Measurements from ENCODE around the gene WNT9B. TPM values are rescaled to one million over a fixed set of nuclear protein-coding genes. Genes with fewer than 3 reads are reported as not detected.

WNT9B gene
- total RNA-seq, 1 donor from 2014 or later: not detected

DNA sequence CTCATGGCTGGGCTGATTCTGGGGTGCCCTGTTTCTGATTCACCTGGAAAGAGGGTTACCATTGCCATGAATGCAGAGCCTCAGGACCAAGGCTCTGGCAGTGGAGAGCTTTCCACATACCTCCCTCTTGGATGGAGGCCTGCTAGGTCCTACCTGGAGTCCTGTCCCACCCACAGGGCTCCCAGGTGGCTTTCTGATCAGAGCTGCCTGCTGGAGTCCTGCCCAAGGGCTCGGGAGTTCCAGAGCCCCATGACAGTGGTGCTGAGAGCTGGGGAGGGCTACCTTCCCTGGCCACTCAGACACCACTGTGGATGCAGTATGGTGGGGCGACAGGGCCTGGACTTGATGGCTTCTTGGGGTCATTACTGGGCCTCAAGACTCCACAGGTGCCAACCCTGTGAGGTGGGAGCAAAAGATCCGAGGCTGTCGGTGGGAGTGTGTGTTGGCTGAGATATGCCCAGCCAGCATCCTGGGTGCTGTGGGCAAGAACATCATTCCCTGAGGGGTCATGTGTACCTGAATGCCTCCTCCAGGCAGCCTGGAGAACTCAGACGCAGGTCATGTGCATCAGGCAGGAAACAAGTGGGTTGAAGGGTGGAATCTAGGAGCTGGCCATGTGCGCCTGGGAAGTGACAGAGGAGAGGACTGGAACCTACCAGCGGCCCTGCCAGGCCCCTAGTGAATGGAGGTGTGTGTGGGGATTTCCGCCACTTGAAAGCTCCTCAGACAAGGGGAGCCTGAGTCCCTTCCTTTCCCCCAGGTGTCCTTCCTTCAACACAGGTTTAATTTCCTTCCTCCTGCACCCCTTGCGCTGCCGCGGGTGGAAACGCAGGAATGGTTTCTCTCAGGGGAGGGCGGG lies 30.6 kb upstream of the WNT9B start:
- Histone ChIP-seq H3K4me1 (peaks cover 33% of the 10 kb centered on the region), H3K36me3 (no peaks in the 10 kb centered on the region), H3K79me2 (ENCODE audit: low read depth) (no peaks in the 10 kb centered on the region), H3K4me3 (no peak overlapping the region), H2AFZ (replicated peaks) (no peak overlapping the region), H3K27ac (no peak overlapping the region), H3K9me3 (ENCODE audit: low read depth) (no peaks in the 10 kb centered on the region), H3K27me3 (peaks cover 100% of the 10 kb centered on the region), H3K9ac (no peak overlapping the region), H4K20me1 (ENCODE audit: low read depth) (peaks cover 58% of the 10 kb centered on the region), H3K4me2 (peak overlapping the region; percentile 86), H3F3A (ENCODE audit: low read depth) (peaks cover 19% of the 10 kb centered on the region)
- Mint-ChIP-seq H3K27ac (peak overlapping the region; percentile 91), H3K27me3 (ENCODE audit: insufficient read depth, low read depth) (peaks cover 53% of the 10 kb centered on the region), H3K9me3 (no peaks in the 10 kb centered on the region), H3K36me3 (peaks cover 13% of the 10 kb centered on the region), H3K4me1 (peaks cover 46% of the 10 kb centered on the region), H3K4me3 (peak overlapping the region; percentile 86)
- DNase-seq (ENCODE audit: low spot score): no peak
- TF ChIP-seq, protein P1, sequence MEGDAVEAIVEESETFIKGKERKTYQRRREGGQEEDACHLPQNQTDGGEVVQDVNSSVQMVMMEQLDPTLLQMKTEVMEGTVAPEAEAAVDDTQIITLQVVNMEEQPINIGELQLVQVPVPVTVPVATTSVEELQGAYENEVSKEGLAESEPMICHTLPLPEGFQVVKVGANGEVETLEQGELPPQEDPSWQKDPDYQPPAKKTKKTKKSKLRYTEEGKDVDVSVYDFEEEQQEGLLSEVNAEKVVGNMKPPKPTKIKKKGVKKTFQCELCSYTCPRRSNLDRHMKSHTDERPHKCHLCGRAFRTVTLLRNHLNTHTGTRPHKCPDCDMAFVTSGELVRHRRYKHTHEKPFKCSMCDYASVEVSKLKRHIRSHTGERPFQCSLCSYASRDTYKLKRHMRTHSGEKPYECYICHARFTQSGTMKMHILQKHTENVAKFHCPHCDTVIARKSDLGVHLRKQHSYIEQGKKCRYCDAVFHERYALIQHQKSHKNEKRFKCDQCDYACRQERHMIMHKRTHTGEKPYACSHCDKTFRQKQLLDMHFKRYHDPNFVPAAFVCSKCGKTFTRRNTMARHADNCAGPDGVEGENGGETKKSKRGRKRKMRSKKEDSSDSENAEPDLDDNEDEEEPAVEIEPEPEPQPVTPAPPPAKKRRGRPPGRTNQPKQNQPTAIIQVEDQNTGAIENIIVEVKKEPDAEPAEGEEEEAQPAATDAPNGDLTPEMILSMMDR (IDR thresholded peaks at IDR 0.05): no peak

DNA sequence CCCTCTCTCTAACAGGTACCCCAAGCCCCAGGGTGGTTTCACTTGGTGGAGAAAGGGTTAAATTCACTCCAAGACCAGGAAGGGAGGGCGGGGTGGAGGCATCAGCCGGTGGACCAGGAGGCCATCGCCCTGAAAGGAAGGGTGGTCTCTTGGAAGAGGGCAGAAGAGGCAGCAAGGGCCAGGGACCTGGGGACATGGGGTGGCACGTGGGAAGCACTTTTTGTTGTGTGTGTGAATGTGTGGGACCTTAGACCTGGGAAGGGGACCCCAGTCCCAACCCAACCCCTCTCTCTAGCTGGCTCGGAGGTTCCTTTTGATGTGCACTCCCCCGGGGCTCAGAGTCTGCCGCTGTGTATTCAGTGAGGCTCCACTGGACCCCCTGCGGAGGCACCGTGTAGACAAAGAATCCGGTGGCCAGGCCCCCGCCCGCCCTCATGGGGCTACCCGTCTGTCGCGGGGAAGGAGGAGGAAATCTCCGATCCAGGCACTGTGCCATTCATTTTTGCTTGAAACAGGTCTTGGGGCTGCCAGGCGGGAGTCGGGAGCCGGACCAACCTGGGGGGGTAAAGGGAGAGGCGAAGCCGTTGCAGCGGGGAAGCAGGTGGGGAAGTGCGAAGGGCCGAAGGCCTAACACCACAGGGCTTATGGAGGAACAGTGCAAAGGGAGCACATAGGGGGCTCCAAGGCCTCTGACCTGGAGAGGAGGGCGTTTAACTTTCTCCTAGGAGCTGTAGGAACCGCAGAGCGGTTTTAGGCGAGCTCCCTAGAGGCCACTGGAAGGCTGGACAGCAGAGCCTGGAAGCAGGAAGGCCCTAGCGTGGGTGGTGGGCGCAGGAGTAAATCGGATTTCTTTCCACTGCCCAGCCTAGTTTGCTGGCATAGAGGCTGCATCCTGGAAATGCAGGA lies 29.6 kb upstream of the WNT9B start:
- TF ChIP-seq, protein P1 (IDR thresholded peaks at IDR 0.05): no peak
- peak; percentile 72 for TF ChIP-seq EZH2 (IDR thresholded peaks at IDR 0.05)
- no peak for TF ChIP-seq EZH2phosphoT487 (IDR thresholded peaks at IDR 0.05)
- H4K20me1 ChIP-seq (ENCODE audit: low read depth): peaks cover 55% of the 10 kb centered on the region
- H3K27ac ChIP-seq: no peak overlapping the region
- peak overlapping the region; percentile 48 for H3K4me3 Mint-ChIP-seq
- DNase-seq (ENCODE audit: low spot score): peak; percentile 49
- H3K9ac ChIP-seq: no peak overlapping the region
- no peaks in the 10 kb centered on the region for H3K9me3 ChIP-seq (ENCODE audit: low read depth)
- H3K4me2 ChIP-seq: peak overlapping the region; percentile 54
- peaks cover 9% of the 10 kb centered on the region for H3K36me3 Mint-ChIP-seq
- H3K27ac Mint-ChIP-seq: peak overlapping the region; percentile 90
- no peaks in the 10 kb centered on the region for H3K79me2 ChIP-seq (ENCODE audit: low read depth)
- H3K36me3 ChIP-seq: no peaks in the 10 kb centered on the region
- H3F3A ChIP-seq (ENCODE audit: low read depth): peaks cover 19% of the 10 kb centered on the region
- H2AFZ ChIP-seq (replicated peaks): no peak overlapping the region
- H3K27me3 Mint-ChIP-seq (ENCODE audit: insufficient read depth, low read depth): peaks cover 46% of the 10 kb centered on the region
- no peaks in the 10 kb centered on the region for H3K9me3 Mint-ChIP-seq
- peaks cover 100% of the 10 kb centered on the region for H3K27me3 ChIP-seq
- no peak overlapping the region for H3K4me3 ChIP-seq
- peaks cover 33% of the 10 kb centered on the region for H3K4me1 ChIP-seq
- peaks cover 37% of the 10 kb centered on the region for H3K4me1 Mint-ChIP-seq

DNA sequence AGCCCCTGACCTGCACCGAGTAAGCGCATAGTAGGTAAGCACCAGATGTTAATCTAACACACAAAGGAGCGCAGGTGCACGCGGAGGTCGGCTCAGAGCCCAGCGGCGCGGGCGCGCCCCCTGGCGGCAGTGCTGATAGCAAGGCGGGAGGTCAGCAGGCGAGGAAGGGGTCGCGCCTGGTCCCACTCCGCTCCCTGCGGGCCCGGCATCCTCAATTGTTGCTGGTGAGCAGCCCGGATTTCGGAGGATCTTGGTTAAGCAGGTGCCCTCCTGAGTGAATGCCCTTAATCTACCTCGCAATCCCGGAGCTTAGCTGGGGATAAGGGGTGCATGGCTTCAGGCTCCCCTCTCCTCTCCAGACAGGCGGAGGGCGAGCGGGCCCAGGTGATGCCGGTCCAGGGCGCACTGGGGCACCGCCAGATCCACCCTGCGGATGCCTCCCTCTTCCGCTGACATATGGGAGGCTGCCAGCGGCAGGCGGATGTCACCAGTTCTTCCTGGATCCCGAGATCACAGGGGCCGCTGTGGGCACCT lies 28.9 kb upstream of the WNT9B start:
- no peak overlapping the region for H3K27ac Mint-ChIP-seq
- H3K9me3 Mint-ChIP-seq: peaks cover 2% of the 10 kb centered on the region
- no peaks in the 10 kb centered on the region for H3K9me3 ChIP-seq (ENCODE audit: low read depth)
- H3K79me2 ChIP-seq (ENCODE audit: low read depth): no peaks in the 10 kb centered on the region
- no peak overlapping the region for H3K9ac ChIP-seq
- no peak overlapping the region for H3K4me2 ChIP-seq
- H2AFZ ChIP-seq (replicated peaks): no peak overlapping the region
- peaks cover 48% of the 10 kb centered on the region for H4K20me1 ChIP-seq (ENCODE audit: low read depth)
- peaks cover 19% of the 10 kb centered on the region for H3F3A ChIP-seq (ENCODE audit: low read depth)
- H3K27me3 ChIP-seq: peaks cover 100% of the 10 kb centered on the region
- H3K4me3 ChIP-seq: no peak overlapping the region
- no peak overlapping the region for H3K27ac ChIP-seq
- H3K36me3 ChIP-seq: no peaks in the 10 kb centered on the region
- peaks cover 48% of the 10 kb centered on the region for H3K27me3 Mint-ChIP-seq (ENCODE audit: insufficient read depth, low read depth)
- no peak overlapping the region for H3K4me3 Mint-ChIP-seq
- H3K36me3 Mint-ChIP-seq: peaks cover 12% of the 10 kb centered on the region
- TF ChIP-seq EZH2 (IDR thresholded peaks at IDR 0.05): no peak
- TF ChIP-seq EZH2phosphoT487 (IDR thresholded peaks at IDR 0.05): no peak
- TF ChIP-seq, protein P1 (IDR thresholded peaks at IDR 0.05): peak; percentile 67
- H3K4me1 ChIP-seq: peaks cover 29% of the 10 kb centered on the region
- peaks cover 39% of the 10 kb centered on the region for H3K4me1 Mint-ChIP-seq
- DNase-seq (ENCODE audit: low spot score): no peak
